DOHH2 (cell line): ENCODE measurements around the gene RIT2.
"Not testable (repeated sequence)": the region's sequence is repeated elsewhere in the genome, so short reads cannot be mapped to it uniquely, and the experiment has no call there.

Experiments
- H3F3A ChIP-seq: fragments of 200-600 bp; sonication (generic), shearing (Covaris generic); 2 replicates; pipeline ENCODE4 v1.6.0; 2016; ENCODE audit warnings: antibody characterized with exemption, mild to moderate bottlenecking; ENCODE audit not compliant: control insufficient read depth, insufficient read depth
- H3K27ac ChIP-seq: fragments of 200-600 bp; sonication (generic); 2 replicates; pipeline ENCODE4 v1.5.1; 2014; ENCODE audit warnings: low read depth, mild to moderate bottlenecking, low read length, moderate library complexity
- H3K27me3 ChIP-seq: fragments of 200-600 bp; sonication (generic); 2 replicates; pipeline ENCODE4 v1.6.1; 2014; ENCODE audit warnings: mild to moderate bottlenecking, low read length, mixed read lengths; ENCODE audit not compliant: control insufficient read depth
- H3K36me3 ChIP-seq: fragments of 200-600 bp; sonication (generic); 2 replicates; pipeline ENCODE4 v1.6.1; 2014; ENCODE audit warnings: mild to moderate bottlenecking, low read length, moderate library complexity, mixed read lengths; ENCODE audit not compliant: control insufficient read depth
- H3K4me1 ChIP-seq: fragments of 200-600 bp; sonication (generic); 2 replicates; pipeline ENCODE4 v1.6.1; 2014; ENCODE audit warnings: mild to moderate bottlenecking, low read length, mixed read lengths; ENCODE audit not compliant: control insufficient read depth
- H3K4me2 ChIP-seq: fragments of 200-600 bp; sonication (generic); 2 replicates; pipeline ENCODE4 v1.6.0; 2014; ENCODE audit warnings: mild to moderate bottlenecking, low read length, moderate library complexity
- H3K4me3 ChIP-seq: fragments of 200-600 bp; sonication (generic); 2 replicates; pipeline ENCODE4 v1.5.1; 2014; ENCODE audit warnings: mild to moderate bottlenecking, low read length, mixed read lengths
- H3K79me2 ChIP-seq: fragments of 200-600 bp; sonication (generic); 2 replicates; pipeline ENCODE4 v1.6.1; 2014; ENCODE audit warnings: mild to moderate bottlenecking, low read length, mixed read lengths; ENCODE audit not compliant: control insufficient read depth
- H3K9me2 ChIP-seq: fragments of 200-600 bp; sonication (generic); replicated peaks from 2 replicates; pipeline ENCODE4 v1.6.1; 2014; ENCODE audit warnings: mild to moderate bottlenecking, low read length, mixed read lengths; ENCODE audit not compliant: control insufficient read depth
- H3K9me3 ChIP-seq: fragments of 200-600 bp; sonication (generic); 2 replicates; pipeline ENCODE4 v1.6.1; 2014; ENCODE audit warnings: antibody characterized with exemption, low read length, mixed read lengths; ENCODE audit not compliant: control insufficient read depth, insufficient read depth
- H4K20me1 ChIP-seq: fragments of 200-600 bp; sonication (generic); 2 replicates; pipeline ENCODE4 v1.6.0; 2014; ENCODE audit warnings: low read depth, mild to moderate bottlenecking, antibody characterized with exemption, low read length, moderate library complexity; ENCODE audit not compliant: control insufficient read depth, insufficient read depth
- CTCF ChIP-seq: fragments of 200-600 bp; sonication (generic); IDR thresholded peaks from one replicate; pipeline ENCODE4 v1.5.1; 2014; ENCODE audit warnings: antibody characterized with exemption, mild to moderate bottlenecking, low read depth, low read length; ENCODE audit not compliant: poor library complexity, severe bottlenecking
- EZH2phosphoT487 ChIP-seq: fragments of 200-600 bp; sonication (generic); IDR thresholded peaks from 2 replicates; pipeline ENCODE4 v1.6.1; 2017; ENCODE audit warnings: borderline replicate concordance, mild to moderate bottlenecking, antibody characterized with exemption, low read length, moderate library complexity, mixed read lengths

Gene RIT2

GRCh38 chr18:42745171-42745570 is 370.3 kb downstream of the RIT2 start:
- Histone ChIP-seq H3K9me2 (no peaks in the 10 kb centered on the region), H3K27me3 (no peaks in the 10 kb centered on the region), H3K4me3 (no peak overlapping the region), H3K79me2 (no peaks in the 10 kb centered on the region), H3K4me1 (no peaks in the 10 kb centered on the region), H4K20me1 (no peaks in the 10 kb centered on the region), H3K9me3 (no peaks in the 10 kb centered on the region), H3K4me2 (no peak overlapping the region), H3F3A (no peaks in the 10 kb centered on the region), H3K36me3 (no peaks in the 10 kb centered on the region), H3K27ac (no peak overlapping the region)
- TF ChIP-seq CTCF: no peak
- no peak for TF ChIP-seq EZH2phosphoT487

GRCh38 chr18:42743373-42744138 is 371.9 kb downstream of the RIT2 start:
- TF ChIP-seq EZH2phosphoT487: no peak
- no peaks in the 10 kb centered on the region for H3K79me2 ChIP-seq
- H3F3A ChIP-seq: no peaks in the 10 kb centered on the region
- H3K4me3 ChIP-seq: no peak overlapping the region
- no peaks in the 10 kb centered on the region for H3K4me1 ChIP-seq
- no peak overlapping the region for H3K4me2 ChIP-seq
- no peak overlapping the region for H3K27ac ChIP-seq
- H4K20me1 ChIP-seq: no peaks in the 10 kb centered on the region
- no peaks in the 10 kb centered on the region for H3K9me2 ChIP-seq
- no peaks in the 10 kb centered on the region for H3K27me3 ChIP-seq
- no peaks in the 10 kb centered on the region for H3K36me3 ChIP-seq
- no peaks in the 10 kb centered on the region for H3K9me3 ChIP-seq

- H3K9me3 ChIP-seq: no peaks in the 10 kb centered on the region
- no peaks in the 10 kb centered on the region for H3K27me3 ChIP-seq
- TF ChIP-seq CTCF: no peak
- no peak for TF ChIP-seq EZH2phosphoT487
- H3K4me3 ChIP-seq: no peak overlapping the region
- no peaks in the 10 kb centered on the region for H3K79me2 ChIP-seq
- H3K9me2 ChIP-seq: no peaks in the 10 kb centered on the region
- no peaks in the 10 kb centered on the region for H3K36me3 ChIP-seq
- H4K20me1 ChIP-seq: no peaks in the 10 kb centered on the region
- no peak overlapping the region for H3K27ac ChIP-seq
- no peak overlapping the region for H3K4me2 ChIP-seq
- H3F3A ChIP-seq: no peaks in the 10 kb centered on the region
- no peaks in the 10 kb centered on the region for H3K4me1 ChIP-seq
Measured at GRCh38 chr18:42742969-42743368, 372.5 kb downstream of the RIT2 start.

GRCh38 chr18:42742474-42742873 is 373.0 kb downstream of the RIT2 start:
- Histone ChIP-seq H3K27me3 (no peaks in the 10 kb centered on the region), H3K4me3 (no peak overlapping the region), H3K4me2 (no peak overlapping the region), H3F3A (no peaks in the 10 kb centered on the region), H3K9me3 (no peaks in the 10 kb centered on the region), H3K27ac (no peak overlapping the region), H3K4me1 (no peaks in the 10 kb centered on the region), H3K9me2 (no peaks in the 10 kb centered on the region), H3K79me2 (no peaks in the 10 kb centered on the region), H3K36me3 (no peaks in the 10 kb centered on the region), H4K20me1 (no peaks in the 10 kb centered on the region)
- no peak for TF ChIP-seq CTCF
- no peak for TF ChIP-seq EZH2phosphoT487

GRCh38 chr18:42741805-42742347 is 373.6 kb downstream of the RIT2 start:
- not testable (repeated sequence) for H3K27ac ChIP-seq, H3K4me1 ChIP-seq

GRCh38 chr18:42741299-42741698 is 374.2 kb downstream of the RIT2 start:
- H3K4me2 ChIP-seq, H3F3A ChIP-seq, H3K27me3 ChIP-seq, H4K20me1 ChIP-seq, H3K4me3 ChIP-seq, H3K9me2 ChIP-seq, H3K4me1 ChIP-seq, H3K9me3 ChIP-seq, H3K79me2 ChIP-seq, H3K36me3 ChIP-seq, H3K27ac ChIP-seq: not testable (repeated sequence)

More at GRCh38 chr18:42741805-42742347, 373.6 kb downstream of the RIT2 start:
- H3K4me3 ChIP-seq, H3K9me2 ChIP-seq, H3K79me2 ChIP-seq, H3K4me2 ChIP-seq, H3K27me3 ChIP-seq, H3K36me3 ChIP-seq, H3F3A ChIP-seq, H3K9me3 ChIP-seq, H4K20me1 ChIP-seq: not testable (repeated sequence)
